ENCODE measurements around the gene HEMGN.
"Not testable (repeated sequence)": the region's sequence is repeated elsewhere in the genome, so short reads cannot be mapped to it uniquely, and the experiment has no call there.

HEMGN gene

GRCh38 chr9:97964901-97965300, 26.9 kb upstream of the HEMGN start:
- no peak for DNase-seq

DNA sequence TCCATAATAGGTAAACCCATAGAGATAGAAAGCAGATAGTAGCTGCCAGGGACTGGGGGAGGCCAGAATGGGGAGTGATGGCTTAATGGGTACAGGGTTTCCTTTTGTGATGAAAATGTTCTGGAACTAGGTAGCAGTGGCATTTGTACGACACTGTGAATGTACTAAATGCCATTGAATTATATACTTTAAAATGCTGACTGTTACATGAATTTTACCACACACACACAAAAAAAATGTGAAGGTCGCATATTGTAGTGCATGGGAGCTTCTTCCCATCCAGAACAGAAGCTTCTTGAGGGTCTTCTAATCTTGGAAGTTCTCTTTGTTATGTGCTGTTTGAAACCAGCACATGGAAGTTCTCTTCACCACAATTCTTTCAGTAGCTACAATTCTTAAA, 25.3 kb upstream of the HEMGN start:
- no peak for DNase-seq

GRCh38 chr9:97962575-97962974, 24.6 kb upstream of the HEMGN start:
- DNase-seq: no peak

DNA sequence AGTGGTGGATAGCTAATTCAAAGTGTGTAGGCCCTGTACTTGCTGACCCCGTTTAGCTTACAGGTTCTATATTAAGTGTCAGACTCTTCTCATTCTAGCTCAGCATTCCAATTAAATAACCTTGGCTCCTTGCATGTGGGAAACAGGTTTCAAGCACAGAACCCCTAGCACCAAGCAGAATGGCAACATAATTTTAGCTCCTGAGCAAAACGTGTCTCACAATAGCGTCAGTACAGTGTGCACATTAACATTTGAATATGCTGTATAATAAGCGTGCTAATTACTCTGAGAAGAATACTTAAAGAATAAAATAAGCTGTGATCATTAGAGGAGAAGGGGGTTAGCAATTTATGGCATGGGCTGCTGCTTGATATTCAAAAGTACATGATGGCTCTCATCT, 24.2 kb upstream of the HEMGN start:
- DNase-seq: no peak

- no peak for DNase-seq
These were observed 23.4 kb upstream of the HEMGN start for GRCh38 chr9:97961361-97961760.

- DNase-seq: not testable (repeated sequence)
These were observed 22.8 kb upstream of the HEMGN start for GRCh38 chr9:97960678-97961328.

- no peak for DNase-seq
These were observed 21.6 kb upstream of the HEMGN start for GRCh38 chr9:97959585-97959984.

DNA sequence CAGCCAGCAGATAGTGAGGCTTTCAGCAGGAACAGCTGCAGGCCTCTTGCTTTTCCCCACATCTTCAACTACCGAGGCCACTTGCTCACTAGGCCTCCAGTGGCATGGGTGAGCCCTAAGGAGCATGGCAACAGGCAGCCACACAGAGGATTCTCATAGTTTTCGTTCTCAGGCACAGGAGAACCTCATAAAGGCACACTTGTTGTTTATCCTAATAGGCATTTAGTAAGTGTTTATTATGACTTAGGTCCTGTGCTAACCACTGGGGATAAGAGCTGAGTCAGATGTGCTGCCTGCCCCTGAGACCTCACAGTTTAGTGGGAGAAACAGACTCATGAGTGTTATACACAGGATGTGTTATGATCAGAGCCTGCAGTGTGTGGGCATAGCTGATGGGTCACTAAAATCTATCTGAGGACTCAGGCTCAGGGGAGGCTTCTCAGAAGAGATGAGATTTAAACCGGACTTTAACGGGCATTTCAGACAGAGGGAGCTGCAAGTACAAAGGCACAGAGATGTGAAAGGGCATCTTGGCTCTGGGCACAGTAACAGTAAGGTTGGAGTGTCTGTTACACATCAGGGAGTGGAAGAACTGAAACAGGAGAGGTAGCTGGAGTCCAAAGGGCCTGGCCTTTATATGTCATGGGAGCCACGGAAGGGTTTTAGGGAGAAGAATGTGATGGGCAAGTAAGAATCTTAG, 21.0 kb upstream of the HEMGN start:
- DNase-seq: no peak

DNA sequence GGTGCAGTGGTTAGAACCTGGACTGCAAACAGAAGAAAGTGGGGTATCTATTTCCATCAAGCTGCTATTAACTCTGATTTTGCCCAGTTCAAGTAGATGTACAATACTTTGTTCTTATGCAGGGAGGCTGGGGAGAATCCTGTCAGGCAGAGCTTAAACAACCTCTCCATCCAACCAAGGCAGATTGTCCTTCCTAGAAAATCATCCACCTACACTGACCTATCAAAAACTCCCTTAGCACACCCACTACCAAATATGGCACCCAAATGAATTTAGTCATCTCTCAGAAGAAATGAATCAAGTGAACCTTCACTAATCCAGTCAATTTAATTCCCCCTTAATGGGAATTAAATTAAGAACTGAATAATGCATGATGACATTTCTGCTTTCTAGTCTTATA, 18.4 kb upstream of the HEMGN start:
- DNase-seq: no peak

- DNase-seq: no peak
These were observed 16.6 kb upstream of the HEMGN start for GRCh38 chr9:97954550-97954989.

GRCh38 chr9:97950873-97951272, 12.9 kb upstream of the HEMGN start:
- not testable (repeated sequence) for DNase-seq

- DNase-seq: not testable (repeated sequence)
These were observed 9.1 kb upstream of the HEMGN start for GRCh38 chr9:97947094-97947493.

- not testable (repeated sequence) for DNase-seq
These were observed 7.5 kb upstream of the HEMGN start for GRCh38 chr9:97945470-97945869.

GRCh38 chr9:97944612-97945011, 6.6 kb upstream of the HEMGN start:
- DNase-seq: no peak

DNA sequence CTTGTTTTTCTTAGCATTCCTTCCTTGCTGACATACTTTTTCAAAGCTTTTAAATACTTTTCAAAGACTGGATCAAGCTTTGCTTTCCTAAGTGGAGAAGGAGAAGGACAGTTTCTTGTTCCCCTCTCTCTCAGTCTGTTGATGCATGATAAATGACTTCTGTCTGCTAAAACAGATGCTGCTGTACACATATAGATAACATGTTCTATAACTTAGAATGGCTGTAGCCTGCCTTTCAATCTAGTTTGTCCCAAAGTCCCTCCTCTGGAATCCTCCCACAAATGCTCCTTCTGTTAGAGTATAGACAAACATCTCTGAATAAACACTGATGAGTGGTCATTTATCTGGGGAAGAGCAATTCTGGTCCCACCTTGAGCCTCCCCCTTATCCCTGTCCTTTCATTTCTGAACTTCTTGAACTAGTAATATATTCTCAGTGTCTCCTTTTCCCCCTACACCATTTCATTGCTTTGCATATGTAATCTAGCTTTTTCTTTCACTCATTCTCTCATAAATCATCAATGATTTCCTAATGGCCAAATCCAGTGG, 5.4 kb upstream of the HEMGN start:
- no peak for DNase-seq

- DNase-seq: no peak
These were observed 3.4 kb upstream of the HEMGN start for GRCh38 chr9:97941323-97941722.

GRCh38 chr9:97940741-97941140, 2.8 kb upstream of the HEMGN start:
- DNase-seq: no peak

- no peak for DNase-seq
These were observed 2.3 kb upstream of the HEMGN start for GRCh38 chr9:97940233-97940632.

GRCh38 chr9:97936998-97937397, 974 bp downstream of the HEMGN start:
- DNase-seq: no peak

DNA sequence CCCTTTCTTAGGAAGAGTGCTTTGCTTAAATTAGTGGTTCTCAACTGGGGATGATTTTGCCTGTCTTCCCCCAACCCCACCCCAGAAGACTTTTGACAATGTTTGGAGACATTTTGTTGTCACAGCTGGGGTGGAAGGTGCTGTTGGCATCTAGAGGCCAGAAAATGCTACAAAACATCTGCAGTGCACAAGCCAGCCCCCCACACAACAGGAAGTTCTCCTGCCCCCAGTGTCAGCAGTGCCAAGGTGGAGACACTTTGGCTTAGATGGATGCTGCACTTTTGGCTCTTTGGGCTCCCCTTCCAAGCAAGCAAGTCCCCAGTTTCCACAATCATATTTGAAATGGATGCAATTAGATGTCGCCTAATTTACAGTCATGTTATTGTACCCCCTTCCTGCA, 2.7 kb downstream of the HEMGN start:
- DNase-seq: no peak

- DNase-seq: no peak
These were observed 3.5 kb downstream of the HEMGN start for GRCh38 chr9:97934321-97935115.

DNA sequence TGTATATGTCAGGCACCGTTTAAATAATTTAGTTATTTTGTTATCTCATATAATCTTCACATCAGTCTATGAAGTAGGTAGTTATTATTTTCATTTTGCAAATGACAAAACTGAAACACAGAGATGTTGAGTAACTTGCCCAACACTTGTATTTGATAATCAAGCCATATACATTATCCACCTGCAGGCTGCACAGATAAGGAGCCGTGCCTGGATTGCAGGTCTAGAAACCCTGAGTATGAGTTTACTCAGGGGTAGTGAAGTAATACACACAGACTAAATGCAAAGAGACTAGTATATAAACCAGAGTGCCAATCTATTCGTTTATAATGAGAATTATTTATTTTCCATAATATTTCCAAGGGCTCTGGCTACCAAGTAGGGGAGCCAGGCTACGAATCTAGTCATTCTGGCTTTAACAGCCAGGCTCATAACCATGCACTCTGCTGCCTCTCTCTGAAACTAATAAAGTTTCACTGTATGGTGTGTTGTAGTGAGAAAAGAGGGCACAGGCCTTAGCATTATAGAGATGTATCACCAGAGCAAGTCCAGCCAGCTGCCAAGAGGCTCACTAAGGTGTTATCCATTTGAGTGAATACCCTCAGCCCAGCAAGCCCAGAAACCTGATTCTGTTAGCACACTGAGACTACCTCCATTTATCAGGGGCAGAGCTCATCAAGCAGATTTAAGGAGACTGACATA, 4.5 kb downstream of the HEMGN start:
- DNase-seq: no peak
